GM13976 (cell line): ENCODE measurements around the gene C14orf180.
"Not testable (repeated sequence)": the region's sequence is repeated elsewhere in the genome, so short reads cannot be mapped to it uniquely, and the experiment has no call there.

ENCODE experiments used
- DNase-seq: peaks from one replicate; pipeline ENCODE4 v3.0.0; 2012; ENCODE audit warnings: low spot score
- CTCF ChIP-seq: IDR thresholded peaks from 2 replicates; pipeline ENCODE4 v1.5.1; 2012; ENCODE audit warnings: borderline replicate concordance, mild to moderate bottlenecking; ENCODE audit not compliant: insufficient read depth; ENCODE audit errors: extremely low read depth, missing control alignments, control extremely low read depth
- in situ Hi-C: fragments of 300-500 bp; cut with MboI; formaldehyde crosslinking; loops from one replicate; pipeline ENCODE4 v1.12.0; 2022; ENCODE audit warnings: low sequenced_read_pairs, mixed read lengths, inconsistent platforms; ENCODE audit not compliant: unreplicated experiment

C14orf180 gene

DNA sequence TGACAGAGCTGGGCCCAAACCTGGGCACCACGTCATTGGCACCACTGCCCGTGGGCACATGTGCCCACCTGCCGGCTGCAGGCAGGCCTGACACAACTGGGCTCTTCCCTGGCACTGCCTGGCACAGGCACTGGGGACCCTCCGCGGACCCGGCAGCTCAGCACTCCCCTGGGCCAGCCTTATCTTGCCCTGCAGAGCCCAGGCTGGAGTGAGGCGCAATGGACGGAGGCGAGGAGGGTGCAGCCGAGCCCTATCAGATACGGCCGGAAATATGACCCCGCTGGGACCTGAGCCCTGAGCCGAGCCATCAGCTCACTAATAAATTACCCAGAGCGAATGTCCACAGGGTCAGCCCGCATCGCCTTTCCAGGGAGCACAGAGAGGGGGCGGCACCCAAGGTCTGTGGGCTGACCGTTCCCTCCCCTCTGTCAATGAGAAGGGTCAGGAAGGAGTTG lies 1.7 kb upstream of the C14orf180 start:
- in situ Hi-C loops: no loop called here
- DNase-seq: no peak
- no peak for TF ChIP-seq CTCF

- DNase-seq: no peak
- in situ Hi-C loops: no loop called here
- TF ChIP-seq CTCF: no peak
Measured at GRCh38 chr14:104578321-104578720, 1.2 kb upstream of the C14orf180 start.

DNA sequence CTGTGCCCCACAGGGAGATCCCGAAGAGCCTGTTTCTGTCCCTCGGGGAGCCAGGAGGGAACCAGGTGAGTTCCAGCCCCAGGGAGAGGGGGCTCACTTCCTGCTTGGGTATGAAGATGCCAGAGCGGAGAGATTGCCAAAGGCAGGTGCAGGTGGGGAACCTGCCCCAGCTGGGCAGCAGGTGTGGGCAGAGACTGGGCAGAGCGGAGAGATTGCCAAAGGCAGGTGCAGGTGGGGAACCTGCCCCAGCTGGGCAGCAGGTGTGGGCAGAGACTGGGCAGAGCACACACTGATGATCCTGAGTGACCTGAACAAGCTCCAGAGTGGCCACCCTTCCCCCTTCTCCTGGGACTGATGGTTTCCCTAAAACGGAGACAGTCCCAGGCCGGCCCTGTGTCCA lies 375 bp downstream of the C14orf180 start:
- in situ Hi-C loops, DNase-seq: not testable (repeated sequence)

GRCh38 chr14:104580961-104581360 lies 1.4 kb downstream of the C14orf180 start:
- no peak for DNase-seq
- in situ Hi-C loops: no loop called here
- TF ChIP-seq CTCF: no peak

GRCh38 chr14:104581521-104581920 lies 2.0 kb downstream of the C14orf180 start:
- in situ Hi-C loops: no loop called here
- no peak for DNase-seq
- TF ChIP-seq CTCF: no peak

- in situ Hi-C loops: no loop called here
- no peak for DNase-seq
- TF ChIP-seq CTCF: no peak
Measured at GRCh38 chr14:104582005-104582404, 2.4 kb downstream of the C14orf180 start.

- no peak for TF ChIP-seq CTCF
- in situ Hi-C loops: no loop called here
- no peak for DNase-seq
Measured at GRCh38 chr14:104582662-104583061, 3.1 kb downstream of the C14orf180 start.
